Measurements from ENCODE around the gene LAMA5. TPM values are rescaled to one million over a fixed set of nuclear protein-coding genes. Genes with fewer than 3 reads are reported as not detected.

Gene LAMA5
- total and polyA plus RNA-seq, 2 experiments from 2014 or later, result 201 to 298 TPM

GRCh38 chr20:62344782-62345181 lies 22.3 kb downstream of the LAMA5 start:
- no peaks in the 10 kb centered on the region for H3K27me3 ChIP-seq (ENCODE audit: insufficient read depth)
- H3K36me3 ChIP-seq (ENCODE audit: insufficient read depth), result peaks cover 45% of the 10 kb centered on the region
- no peaks in the 10 kb centered on the region for H3K4me1 ChIP-seq (ENCODE audit: insufficient read depth)
- Mint-ChIP-seq H3K27ac (no peak overlapping the region), H3K9me3 (peaks cover 20% of the 10 kb centered on the region), H3K27me3 (ENCODE audit: insufficient read depth, low read depth, poor library complexity) (peaks cover 12% of the 10 kb centered on the region), H3K36me3 (ENCODE audit: low read depth) (peaks cover 80% of the 10 kb centered on the region), H3K4me3 (no peak overlapping the region; the same call in 2 of the 3 replicates), H3K4me1 (peaks cover 5% of the 10 kb centered on the region; the same call in 2 of the 3 replicates)
- ATAC-seq (no peak), DNase-seq (ENCODE audit: low spot score) (no peak)
- no peak overlapping the region for H3K27ac ChIP-seq (ENCODE audit: low read depth)
- no peak overlapping the region for H3K4me3 ChIP-seq
- H4K20me1 ChIP-seq (replicated peaks; ENCODE audit: insufficient read depth), result no peaks in the 10 kb centered on the region; the same call in 1 of the 2 replicates
- no peak overlapping the region for H2AFZ ChIP-seq
- no peak overlapping the region for H3K4me2 ChIP-seq
- TF ChIP-seq, protein P1, sequence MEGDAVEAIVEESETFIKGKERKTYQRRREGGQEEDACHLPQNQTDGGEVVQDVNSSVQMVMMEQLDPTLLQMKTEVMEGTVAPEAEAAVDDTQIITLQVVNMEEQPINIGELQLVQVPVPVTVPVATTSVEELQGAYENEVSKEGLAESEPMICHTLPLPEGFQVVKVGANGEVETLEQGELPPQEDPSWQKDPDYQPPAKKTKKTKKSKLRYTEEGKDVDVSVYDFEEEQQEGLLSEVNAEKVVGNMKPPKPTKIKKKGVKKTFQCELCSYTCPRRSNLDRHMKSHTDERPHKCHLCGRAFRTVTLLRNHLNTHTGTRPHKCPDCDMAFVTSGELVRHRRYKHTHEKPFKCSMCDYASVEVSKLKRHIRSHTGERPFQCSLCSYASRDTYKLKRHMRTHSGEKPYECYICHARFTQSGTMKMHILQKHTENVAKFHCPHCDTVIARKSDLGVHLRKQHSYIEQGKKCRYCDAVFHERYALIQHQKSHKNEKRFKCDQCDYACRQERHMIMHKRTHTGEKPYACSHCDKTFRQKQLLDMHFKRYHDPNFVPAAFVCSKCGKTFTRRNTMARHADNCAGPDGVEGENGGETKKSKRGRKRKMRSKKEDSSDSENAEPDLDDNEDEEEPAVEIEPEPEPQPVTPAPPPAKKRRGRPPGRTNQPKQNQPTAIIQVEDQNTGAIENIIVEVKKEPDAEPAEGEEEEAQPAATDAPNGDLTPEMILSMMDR (conservative IDR thresholded peaks at IDR 0.05; ENCODE audit: low read depth in 2 of 2), result 0 out of 4 replicates have a peak, but pooled peaks of 1 of the 2 experiments have one; percentile 8
- TF ChIP-seq ZNF462 (CRISPR knock-in tag; IDR thresholded peaks at IDR 0.05), result no peak
- no peaks in the 10 kb centered on the region for H3K9me2 ChIP-seq (ENCODE audit: insufficient read depth)
- peaks cover 13% of the 10 kb centered on the region; the same call in 1 of the 2 replicates for H3K79me2 ChIP-seq (replicated peaks; ENCODE audit: insufficient read depth)
- peaks cover 22% of the 10 kb centered on the region for H3F3A ChIP-seq (replicated peaks; ENCODE audit: low read depth)

- DNase-seq (ENCODE audit: low spot score) (no peak), ATAC-seq (no peak)
- H3K9me2 ChIP-seq (ENCODE audit: insufficient read depth), result no peaks in the 10 kb centered on the region
- H3K36me3 Mint-ChIP-seq (ENCODE audit: low read depth), result peaks cover 79% of the 10 kb centered on the region
- H3K27ac Mint-ChIP-seq, result no peak overlapping the region
- H3F3A ChIP-seq (replicated peaks; ENCODE audit: low read depth), result peaks cover 22% of the 10 kb centered on the region; the same call in 1 of the 2 replicates
- peaks cover 9% of the 10 kb centered on the region for H3K27me3 Mint-ChIP-seq (ENCODE audit: insufficient read depth, low read depth, poor library complexity)
- H3K4me2 ChIP-seq, result no peak overlapping the region
- no peaks in the 10 kb centered on the region; the same call in 1 of the 2 replicates for H4K20me1 ChIP-seq (replicated peaks; ENCODE audit: insufficient read depth)
- H3K79me2 ChIP-seq (replicated peaks; ENCODE audit: insufficient read depth), result peaks cover 16% of the 10 kb centered on the region; the same call in 1 of the 2 replicates
- H3K9me3 Mint-ChIP-seq, result peaks cover 14% of the 10 kb centered on the region
- H2AFZ ChIP-seq, result no peak overlapping the region
- no peak overlapping the region for H3K27ac ChIP-seq (ENCODE audit: low read depth)
- peaks cover 46% of the 10 kb centered on the region for H3K36me3 ChIP-seq (ENCODE audit: insufficient read depth)
- H3K4me3 ChIP-seq, result no peak overlapping the region
- H3K4me1 ChIP-seq (ENCODE audit: insufficient read depth), result no peaks in the 10 kb centered on the region
- no peaks in the 10 kb centered on the region for H3K27me3 ChIP-seq (ENCODE audit: insufficient read depth)
- no peak overlapping the region for H3K4me3 Mint-ChIP-seq
- peaks cover 2% of the 10 kb centered on the region; the same call in 1 of the 3 replicates for H3K4me1 Mint-ChIP-seq
- TF ChIP-seq ZNF331 (CRISPR knock-in tag; IDR thresholded peaks at IDR 0.05; ENCODE audit: low read depth) (no peak), POLR2AphosphoS5 (IDR thresholded peaks at IDR 0.05; ENCODE audit: low read depth) (no peak)
- TF ChIP-seq, protein P2, sequence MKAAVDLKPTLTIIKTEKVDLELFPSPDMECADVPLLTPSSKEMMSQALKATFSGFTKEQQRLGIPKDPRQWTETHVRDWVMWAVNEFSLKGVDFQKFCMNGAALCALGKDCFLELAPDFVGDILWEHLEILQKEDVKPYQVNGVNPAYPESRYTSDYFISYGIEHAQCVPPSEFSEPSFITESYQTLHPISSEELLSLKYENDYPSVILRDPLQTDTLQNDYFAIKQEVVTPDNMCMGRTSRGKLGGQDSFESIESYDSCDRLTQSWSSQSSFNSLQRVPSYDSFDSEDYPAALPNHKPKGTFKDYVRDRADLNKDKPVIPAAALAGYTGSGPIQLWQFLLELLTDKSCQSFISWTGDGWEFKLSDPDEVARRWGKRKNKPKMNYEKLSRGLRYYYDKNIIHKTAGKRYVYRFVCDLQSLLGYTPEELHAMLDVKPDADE (IDR thresholded peaks at IDR 0.05), result no peak
- TF ChIP-seq, protein P3, sequence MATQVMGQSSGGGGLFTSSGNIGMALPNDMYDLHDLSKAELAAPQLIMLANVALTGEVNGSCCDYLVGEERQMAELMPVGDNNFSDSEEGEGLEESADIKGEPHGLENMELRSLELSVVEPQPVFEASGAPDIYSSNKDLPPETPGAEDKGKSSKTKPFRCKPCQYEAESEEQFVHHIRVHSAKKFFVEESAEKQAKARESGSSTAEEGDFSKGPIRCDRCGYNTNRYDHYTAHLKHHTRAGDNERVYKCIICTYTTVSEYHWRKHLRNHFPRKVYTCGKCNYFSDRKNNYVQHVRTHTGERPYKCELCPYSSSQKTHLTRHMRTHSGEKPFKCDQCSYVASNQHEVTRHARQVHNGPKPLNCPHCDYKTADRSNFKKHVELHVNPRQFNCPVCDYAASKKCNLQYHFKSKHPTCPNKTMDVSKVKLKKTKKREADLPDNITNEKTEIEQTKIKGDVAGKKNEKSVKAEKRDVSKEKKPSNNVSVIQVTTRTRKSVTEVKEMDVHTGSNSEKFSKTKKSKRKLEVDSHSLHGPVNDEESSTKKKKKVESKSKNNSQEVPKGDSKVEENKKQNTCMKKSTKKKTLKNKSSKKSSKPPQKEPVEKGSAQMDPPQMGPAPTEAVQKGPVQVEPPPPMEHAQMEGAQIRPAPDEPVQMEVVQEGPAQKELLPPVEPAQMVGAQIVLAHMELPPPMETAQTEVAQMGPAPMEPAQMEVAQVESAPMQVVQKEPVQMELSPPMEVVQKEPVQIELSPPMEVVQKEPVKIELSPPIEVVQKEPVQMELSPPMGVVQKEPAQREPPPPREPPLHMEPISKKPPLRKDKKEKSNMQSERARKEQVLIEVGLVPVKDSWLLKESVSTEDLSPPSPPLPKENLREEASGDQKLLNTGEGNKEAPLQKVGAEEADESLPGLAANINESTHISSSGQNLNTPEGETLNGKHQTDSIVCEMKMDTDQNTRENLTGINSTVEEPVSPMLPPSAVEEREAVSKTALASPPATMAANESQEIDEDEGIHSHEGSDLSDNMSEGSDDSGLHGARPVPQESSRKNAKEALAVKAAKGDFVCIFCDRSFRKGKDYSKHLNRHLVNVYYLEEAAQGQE (IDR thresholded peaks at IDR 0.05; ENCODE audit: unreplicated experiment), result no peak
Observed at GRCh38 chr20:62344092-62344491, 23.0 kb downstream of the LAMA5 start.

Data from GM23338 (cell line).